DOHH2 (cell line): ENCODE measurements around the gene COL4A2.

ENCODE experiments used
- H3F3A ChIP-seq: fragments of 200-600 bp; sonication (generic), shearing (Covaris generic); 2 replicates; pipeline ENCODE4 v1.6.0; 2016; ENCODE audit warnings: antibody characterized with exemption, mild to moderate bottlenecking; ENCODE audit not compliant: control insufficient read depth, insufficient read depth
- H3K27ac ChIP-seq: fragments of 200-600 bp; sonication (generic); 2 replicates; pipeline ENCODE4 v1.5.1; 2014; ENCODE audit warnings: low read depth, mild to moderate bottlenecking, low read length, moderate library complexity
- H3K27me3 ChIP-seq: fragments of 200-600 bp; sonication (generic); 2 replicates; pipeline ENCODE4 v1.6.1; 2014; ENCODE audit warnings: mild to moderate bottlenecking, low read length, mixed read lengths; ENCODE audit not compliant: control insufficient read depth
- H3K36me3 ChIP-seq: fragments of 200-600 bp; sonication (generic); 2 replicates; pipeline ENCODE4 v1.6.1; 2014; ENCODE audit warnings: mild to moderate bottlenecking, low read length, moderate library complexity, mixed read lengths; ENCODE audit not compliant: control insufficient read depth
- H3K4me1 ChIP-seq: fragments of 200-600 bp; sonication (generic); 2 replicates; pipeline ENCODE4 v1.6.1; 2014; ENCODE audit warnings: mild to moderate bottlenecking, low read length, mixed read lengths; ENCODE audit not compliant: control insufficient read depth
- H3K4me2 ChIP-seq: fragments of 200-600 bp; sonication (generic); 2 replicates; pipeline ENCODE4 v1.6.0; 2014; ENCODE audit warnings: mild to moderate bottlenecking, low read length, moderate library complexity
- H3K4me3 ChIP-seq: fragments of 200-600 bp; sonication (generic); 2 replicates; pipeline ENCODE4 v1.5.1; 2014; ENCODE audit warnings: mild to moderate bottlenecking, low read length, mixed read lengths
- H3K79me2 ChIP-seq: fragments of 200-600 bp; sonication (generic); 2 replicates; pipeline ENCODE4 v1.6.1; 2014; ENCODE audit warnings: mild to moderate bottlenecking, low read length, mixed read lengths; ENCODE audit not compliant: control insufficient read depth
- H3K9me2 ChIP-seq: fragments of 200-600 bp; sonication (generic); replicated peaks from 2 replicates; pipeline ENCODE4 v1.6.1; 2014; ENCODE audit warnings: mild to moderate bottlenecking, low read length, mixed read lengths; ENCODE audit not compliant: control insufficient read depth
- H3K9me3 ChIP-seq: fragments of 200-600 bp; sonication (generic); 2 replicates; pipeline ENCODE4 v1.6.1; 2014; ENCODE audit warnings: antibody characterized with exemption, low read length, mixed read lengths; ENCODE audit not compliant: control insufficient read depth, insufficient read depth
- H4K20me1 ChIP-seq: fragments of 200-600 bp; sonication (generic); 2 replicates; pipeline ENCODE4 v1.6.0; 2014; ENCODE audit warnings: low read depth, mild to moderate bottlenecking, antibody characterized with exemption, low read length, moderate library complexity; ENCODE audit not compliant: control insufficient read depth, insufficient read depth
- EZH2phosphoT487 ChIP-seq: fragments of 200-600 bp; sonication (generic); IDR thresholded peaks from 2 replicates; pipeline ENCODE4 v1.6.1; 2017; ENCODE audit warnings: borderline replicate concordance, mild to moderate bottlenecking, antibody characterized with exemption, low read length, moderate library complexity, mixed read lengths
- TF ChIP-seq, protein P1 (sequence below): fragments of 200-600 bp; sonication (generic); IDR thresholded peaks from one replicate; pipeline ENCODE4 v1.5.1; 2014; ENCODE audit warnings: antibody characterized with exemption, mild to moderate bottlenecking, low read depth, low read length; ENCODE audit not compliant: poor library complexity, severe bottlenecking

Gene COL4A2

DNA sequence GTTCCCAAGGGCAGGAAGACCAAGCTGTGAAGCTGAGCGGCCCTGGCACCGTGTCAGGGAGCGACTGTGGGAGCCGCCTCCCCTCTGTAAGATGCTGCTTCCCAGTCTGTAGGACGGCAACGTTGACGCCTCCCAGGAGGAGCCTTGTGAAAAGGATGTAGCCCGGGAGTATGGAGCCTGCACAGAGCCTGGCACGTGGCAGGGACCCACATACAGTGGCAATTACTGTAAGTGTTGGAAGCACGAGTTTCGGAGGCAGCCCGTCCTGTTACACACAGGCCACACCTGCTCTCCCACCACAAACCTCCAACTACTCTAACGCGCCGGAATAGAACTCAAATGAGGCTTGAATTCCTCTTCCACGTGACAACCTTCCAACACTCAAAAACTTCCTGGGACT lies 247.9 kb downstream of the COL4A2 start:
- H3K9me2 ChIP-seq: no peaks in the 10 kb centered on the region
- peaks cover 2% of the 10 kb centered on the region for H3K27me3 ChIP-seq
- no peaks in the 10 kb centered on the region for H3K9me3 ChIP-seq
- no peaks in the 10 kb centered on the region for H3K36me3 ChIP-seq
- no peaks in the 10 kb centered on the region for H3K4me1 ChIP-seq
- H4K20me1 ChIP-seq: no peaks in the 10 kb centered on the region
- TF ChIP-seq, protein P1, sequence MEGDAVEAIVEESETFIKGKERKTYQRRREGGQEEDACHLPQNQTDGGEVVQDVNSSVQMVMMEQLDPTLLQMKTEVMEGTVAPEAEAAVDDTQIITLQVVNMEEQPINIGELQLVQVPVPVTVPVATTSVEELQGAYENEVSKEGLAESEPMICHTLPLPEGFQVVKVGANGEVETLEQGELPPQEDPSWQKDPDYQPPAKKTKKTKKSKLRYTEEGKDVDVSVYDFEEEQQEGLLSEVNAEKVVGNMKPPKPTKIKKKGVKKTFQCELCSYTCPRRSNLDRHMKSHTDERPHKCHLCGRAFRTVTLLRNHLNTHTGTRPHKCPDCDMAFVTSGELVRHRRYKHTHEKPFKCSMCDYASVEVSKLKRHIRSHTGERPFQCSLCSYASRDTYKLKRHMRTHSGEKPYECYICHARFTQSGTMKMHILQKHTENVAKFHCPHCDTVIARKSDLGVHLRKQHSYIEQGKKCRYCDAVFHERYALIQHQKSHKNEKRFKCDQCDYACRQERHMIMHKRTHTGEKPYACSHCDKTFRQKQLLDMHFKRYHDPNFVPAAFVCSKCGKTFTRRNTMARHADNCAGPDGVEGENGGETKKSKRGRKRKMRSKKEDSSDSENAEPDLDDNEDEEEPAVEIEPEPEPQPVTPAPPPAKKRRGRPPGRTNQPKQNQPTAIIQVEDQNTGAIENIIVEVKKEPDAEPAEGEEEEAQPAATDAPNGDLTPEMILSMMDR: no peak
- TF ChIP-seq EZH2phosphoT487: no peak
- no peak overlapping the region for H3K4me3 ChIP-seq
- no peak overlapping the region for H3K27ac ChIP-seq
- 0 out of 2 replicates have a peak, but pooled peaks cover under 1% of the 10 kb centered on the region for H3F3A ChIP-seq
- no peaks in the 10 kb centered on the region for H3K79me2 ChIP-seq
- H3K4me2 ChIP-seq: no peak overlapping the region

DNA sequence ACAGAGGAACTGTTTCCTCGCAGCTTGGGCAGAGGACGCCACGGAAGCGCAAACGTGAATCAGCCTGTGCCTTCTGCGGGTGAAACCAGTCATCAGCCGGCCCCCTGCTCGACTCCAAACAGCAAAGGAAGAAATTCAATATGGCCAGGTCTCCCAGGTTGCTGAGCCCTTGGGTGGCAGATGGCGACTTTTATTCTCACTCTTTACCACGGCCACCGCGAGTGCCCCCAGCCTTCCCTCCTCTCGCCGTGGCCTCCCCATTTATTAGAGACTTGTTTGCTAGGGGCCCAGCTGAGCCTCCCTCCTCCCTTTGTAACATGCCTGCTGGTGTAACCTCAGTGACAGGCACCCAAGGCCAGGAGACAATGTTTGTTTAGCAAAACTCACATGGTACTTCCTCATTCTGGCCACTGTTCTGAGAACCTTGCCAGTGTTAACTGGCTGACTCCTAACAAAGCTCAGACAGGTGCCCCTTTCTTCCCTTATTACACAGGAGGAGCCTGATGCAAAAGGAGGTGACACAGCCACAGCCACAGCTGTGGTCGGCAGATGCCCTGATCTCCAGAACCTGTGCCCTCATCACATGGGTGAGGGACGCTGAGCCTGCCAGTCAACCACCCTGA lies 248.6 kb downstream of the COL4A2 start:
- Histone ChIP-seq H3K9me3 (no peaks in the 10 kb centered on the region), H3K9me2 (no peaks in the 10 kb centered on the region), H3K27ac (no peak overlapping the region), H3K4me3 (no peak overlapping the region), H3K36me3 (no peaks in the 10 kb centered on the region), H3F3A (peaks cover 7% of the 10 kb centered on the region; the same call in 1 of the 2 replicates), H3K79me2 (no peaks in the 10 kb centered on the region), H3K4me1 (peaks cover 3% of the 10 kb centered on the region; the same call in 1 of the 2 replicates), H3K27me3 (peaks cover 10% of the 10 kb centered on the region), H3K4me2 (no peak overlapping the region), H4K20me1 (no peaks in the 10 kb centered on the region)
- TF ChIP-seq EZH2phosphoT487: no peak
- TF ChIP-seq, protein P1: no peak

DNA sequence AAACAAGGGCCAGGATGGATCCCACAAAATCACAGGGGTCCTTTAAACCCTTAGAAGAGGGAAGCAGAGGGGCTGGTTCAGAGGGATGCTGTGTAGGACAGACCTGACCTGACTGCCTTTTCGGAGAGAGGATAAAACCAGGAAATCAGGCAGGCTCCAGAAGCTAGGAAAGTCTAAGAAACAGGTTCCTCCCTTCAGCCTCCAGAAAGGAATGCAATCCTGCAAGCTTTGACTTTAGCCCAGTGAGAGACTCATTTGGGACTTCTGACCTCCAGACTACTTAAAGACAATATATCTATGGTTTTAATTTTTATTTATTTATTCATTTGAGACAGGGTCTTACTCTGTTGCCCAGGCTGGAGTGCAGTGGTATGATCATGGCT lies 249.1 kb downstream of the COL4A2 start:
- H3K36me3 ChIP-seq: no peaks in the 10 kb centered on the region
- no peak overlapping the region for H3K27ac ChIP-seq
- peaks cover 7% of the 10 kb centered on the region; the same call in 1 of the 2 replicates for H3F3A ChIP-seq
- peaks cover 8% of the 10 kb centered on the region; the same call in 1 of the 2 replicates for H3K4me1 ChIP-seq
- no peaks in the 10 kb centered on the region for H3K9me3 ChIP-seq
- no peaks in the 10 kb centered on the region for H3K79me2 ChIP-seq
- no peaks in the 10 kb centered on the region for H4K20me1 ChIP-seq
- no peaks in the 10 kb centered on the region for H3K9me2 ChIP-seq
- H3K4me2 ChIP-seq: no peak overlapping the region
- TF ChIP-seq, protein P1: no peak
- no peak for TF ChIP-seq EZH2phosphoT487
- H3K27me3 ChIP-seq: peaks cover 15% of the 10 kb centered on the region
- no peak overlapping the region for H3K4me3 ChIP-seq
